GM12875 (cell line): ENCODE data around the gene LEAP2.

Experiments
- H3K4me3 ChIP-seq: one replicate; pipeline ENCODE4 v1.5.1; 2011; ENCODE audit warnings: low read depth, low read length, control low read depth
- TF ChIP-seq, protein P1 (sequence below): IDR thresholded peaks from 2 replicates; pipeline ENCODE4 v1.5.1; 2011; ENCODE audit warnings: low read depth, mild to moderate bottlenecking, control low read depth, inconsistent platforms, low read length, moderate library complexity, borderline replicate concordance; ENCODE audit not compliant: insufficient read depth

LEAP2 gene

DNA sequence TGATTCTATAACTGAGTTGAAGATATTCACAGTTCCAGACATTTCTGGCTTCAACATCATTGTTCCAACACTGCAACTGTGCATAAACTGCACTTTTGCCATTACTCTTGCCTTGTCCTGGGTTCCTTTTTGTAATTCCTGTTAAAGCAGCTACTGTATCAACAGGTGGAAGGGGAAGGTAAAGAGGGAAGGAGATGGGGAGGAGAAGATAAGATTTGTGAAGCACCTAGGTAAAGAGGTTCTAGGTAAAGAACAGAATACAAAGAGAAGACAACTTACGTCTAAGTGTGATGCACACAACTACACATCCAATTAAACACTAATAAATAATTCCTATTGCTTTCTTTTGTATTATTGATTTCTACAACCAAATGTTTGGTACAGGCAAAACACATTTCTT, 36.2 kb downstream of the LEAP2 start:
- TF ChIP-seq, protein P1, sequence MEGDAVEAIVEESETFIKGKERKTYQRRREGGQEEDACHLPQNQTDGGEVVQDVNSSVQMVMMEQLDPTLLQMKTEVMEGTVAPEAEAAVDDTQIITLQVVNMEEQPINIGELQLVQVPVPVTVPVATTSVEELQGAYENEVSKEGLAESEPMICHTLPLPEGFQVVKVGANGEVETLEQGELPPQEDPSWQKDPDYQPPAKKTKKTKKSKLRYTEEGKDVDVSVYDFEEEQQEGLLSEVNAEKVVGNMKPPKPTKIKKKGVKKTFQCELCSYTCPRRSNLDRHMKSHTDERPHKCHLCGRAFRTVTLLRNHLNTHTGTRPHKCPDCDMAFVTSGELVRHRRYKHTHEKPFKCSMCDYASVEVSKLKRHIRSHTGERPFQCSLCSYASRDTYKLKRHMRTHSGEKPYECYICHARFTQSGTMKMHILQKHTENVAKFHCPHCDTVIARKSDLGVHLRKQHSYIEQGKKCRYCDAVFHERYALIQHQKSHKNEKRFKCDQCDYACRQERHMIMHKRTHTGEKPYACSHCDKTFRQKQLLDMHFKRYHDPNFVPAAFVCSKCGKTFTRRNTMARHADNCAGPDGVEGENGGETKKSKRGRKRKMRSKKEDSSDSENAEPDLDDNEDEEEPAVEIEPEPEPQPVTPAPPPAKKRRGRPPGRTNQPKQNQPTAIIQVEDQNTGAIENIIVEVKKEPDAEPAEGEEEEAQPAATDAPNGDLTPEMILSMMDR: no peak
- no peak overlapping the region for H3K4me3 ChIP-seq

DNA sequence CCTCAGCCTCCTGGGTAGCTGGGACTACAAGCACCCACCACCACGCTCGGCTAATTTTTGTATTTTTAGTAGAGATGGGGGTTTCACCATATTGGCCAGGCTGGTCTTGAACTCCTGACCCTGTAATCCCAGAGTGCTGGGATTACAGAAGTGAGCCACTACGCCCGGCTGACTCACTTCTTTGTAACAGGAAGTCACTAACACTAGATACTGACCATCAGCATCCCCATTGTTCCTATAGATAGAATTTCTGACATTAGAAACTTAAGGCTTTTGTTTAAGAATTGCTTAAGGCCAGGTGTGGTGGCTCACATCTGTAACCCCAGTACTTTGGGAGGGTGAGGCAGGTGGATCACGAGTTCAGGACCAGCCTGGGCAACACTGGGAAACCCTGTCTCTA, 42.2 kb downstream of the LEAP2 start:
- TF ChIP-seq, protein P1: no peak
- H3K4me3 ChIP-seq: no peak overlapping the region

DNA sequence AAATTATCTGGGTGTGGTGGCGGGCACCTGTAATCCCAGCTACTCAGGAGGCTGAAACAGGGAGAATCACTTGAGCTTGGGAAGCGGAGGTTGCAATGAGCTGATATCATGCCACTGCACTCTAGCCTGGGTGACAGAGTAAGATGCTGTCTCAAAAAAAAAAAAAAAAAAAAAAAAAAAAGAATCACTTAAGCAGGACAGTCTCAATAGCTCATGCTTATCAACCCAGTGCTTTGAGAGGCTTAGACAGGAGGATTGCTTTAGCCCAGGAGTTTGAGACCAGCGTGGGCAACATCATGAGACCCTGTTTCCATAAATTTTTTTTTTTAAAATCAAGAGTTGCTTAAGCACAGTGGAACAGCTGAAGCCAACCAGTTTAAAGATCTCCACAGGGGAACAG, 42.6 kb downstream of the LEAP2 start:
- H3K4me3 ChIP-seq: no peak overlapping the region
- TF ChIP-seq, protein P1: no peak
